SK-N-SH treated with all-trans-retinoic acid at 6 μM for 48 hours (cell line): ENCODE data around the gene CFAP299.

Source experiments
- ARNTL ChIP-seq: fragments of 450-650 bp; formaldehyde crosslinking; IDR thresholded peaks from 2 replicates; pipeline ENCODE4 v1.5.0; 2020; ENCODE audit warnings: low read depth, mild to moderate bottlenecking, moderate library complexity, borderline replicate concordance
- TF ChIP-seq, protein P1 (sequence below): fragments of 250-450 bp; sonication (Bioruptor Pico); IDR thresholded peaks from 2 replicates; pipeline ENCODE4 v1.8.0; 2021; ENCODE audit warnings: low read depth, mild to moderate bottlenecking, moderate library complexity, borderline replicate concordance
- TF ChIP-seq, protein P2 (sequence below): fragments of 250-450 bp; sonication (Bioruptor Pico); IDR thresholded peaks from 2 replicates; pipeline ENCODE4 v1.8.0; 2020; ENCODE audit warnings: mild to moderate bottlenecking, moderate library complexity, borderline replicate concordance

- TF ChIP-seq, protein P1, sequence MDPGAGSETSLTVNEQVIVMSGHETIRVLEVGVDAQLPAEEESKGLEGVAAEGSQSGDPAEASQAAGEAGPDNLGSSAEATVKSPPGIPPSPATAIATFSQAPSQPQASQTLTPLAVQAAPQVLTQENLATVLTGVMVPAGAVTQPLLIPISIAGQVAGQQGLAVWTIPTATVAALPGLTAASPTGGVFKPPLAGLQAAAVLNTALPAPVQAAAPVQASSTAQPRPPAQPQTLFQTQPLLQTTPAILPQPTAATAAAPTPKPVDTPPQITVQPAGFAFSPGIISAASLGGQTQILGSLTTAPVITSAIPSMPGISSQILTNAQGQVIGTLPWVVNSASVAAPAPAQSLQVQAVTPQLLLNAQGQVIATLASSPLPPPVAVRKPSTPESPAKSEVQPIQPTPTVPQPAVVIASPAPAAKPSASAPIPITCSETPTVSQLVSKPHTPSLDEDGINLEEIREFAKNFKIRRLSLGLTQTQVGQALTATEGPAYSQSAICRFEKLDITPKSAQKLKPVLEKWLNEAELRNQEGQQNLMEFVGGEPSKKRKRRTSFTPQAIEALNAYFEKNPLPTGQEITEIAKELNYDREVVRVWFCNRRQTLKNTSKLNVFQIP (CRISPR knock-in tag), result no peak
- TF ChIP-seq, protein P2, sequence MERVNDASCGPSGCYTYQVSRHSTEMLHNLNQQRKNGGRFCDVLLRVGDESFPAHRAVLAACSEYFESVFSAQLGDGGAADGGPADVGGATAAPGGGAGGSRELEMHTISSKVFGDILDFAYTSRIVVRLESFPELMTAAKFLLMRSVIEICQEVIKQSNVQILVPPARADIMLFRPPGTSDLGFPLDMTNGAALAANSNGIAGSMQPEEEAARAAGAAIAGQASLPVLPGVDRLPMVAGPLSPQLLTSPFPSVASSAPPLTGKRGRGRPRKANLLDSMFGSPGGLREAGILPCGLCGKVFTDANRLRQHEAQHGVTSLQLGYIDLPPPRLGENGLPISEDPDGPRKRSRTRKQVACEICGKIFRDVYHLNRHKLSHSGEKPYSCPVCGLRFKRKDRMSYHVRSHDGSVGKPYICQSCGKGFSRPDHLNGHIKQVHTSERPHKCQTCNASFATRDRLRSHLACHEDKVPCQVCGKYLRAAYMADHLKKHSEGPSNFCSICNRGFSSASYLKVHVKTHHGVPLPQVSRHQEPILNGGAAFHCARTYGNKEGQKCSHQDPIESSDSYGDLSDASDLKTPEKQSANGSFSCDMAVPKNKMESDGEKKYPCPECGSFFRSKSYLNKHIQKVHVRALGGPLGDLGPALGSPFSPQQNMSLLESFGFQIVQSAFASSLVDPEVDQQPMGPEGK (CRISPR knock-in tag), result no peak
- no peak for TF ChIP-seq ARNTL (CRISPR knock-in tag)
These were observed 390.9 kb downstream of the CFAP299 start for GRCh38 chr4:80726471-80726870.
